Suprapubic skin (tissue), 4 donors: ENCODE data around the gene PPP4R1.

Experiments used
- CTCF ChIP-seq, 2 donors: fragments of 200-600 bp in 1 of 2; fragments of 450-650 bp in 1 of 2; sonication (generic) in 1 of 2; IDR thresholded peaks; one replicate each; pipeline ENCODE4 v1.5.1; 2016 to 2019; ENCODE audit warnings: antibody characterized with exemption in 2 of 2, mild to moderate bottlenecking in 1 of 2, moderate library complexity in 1 of 2
- EP300 ChIP-seq: sonication (generic); formaldehyde crosslinking; IDR thresholded peaks from one replicate; pipeline ENCODE4 v1.6.1; 2017; ENCODE audit warnings: antibody characterized with exemption
- POLR2A ChIP-seq, 2 donors: fragments of 450-650 bp; IDR thresholded peaks; one replicate each; pipeline ENCODE4 v1.6.1; 2017; ENCODE audit warnings: antibody characterized with exemption in 2 of 2, mild to moderate bottlenecking in 2 of 2, moderate library complexity in 2 of 2
- POLR2AphosphoS5 ChIP-seq, 3 donors: sonication (generic); formaldehyde crosslinking; IDR thresholded peaks; one replicate each; pipeline ENCODE4 v1.6.1; 2017; ENCODE audit warnings: antibody characterized with exemption in 3 of 3

GRCh38 chr18:9649164-9649540 is 34.8 kb upstream of the PPP4R1 start:
- TF ChIP-seq CTCF (IDR thresholded peaks at IDR 0.05) (no peak), POLR2AphosphoS5 (IDR thresholded peaks at IDR 0.05) (no peak), POLR2A (IDR thresholded peaks at IDR 0.05) (no peak), EP300 (no peak)
